ENCODE data around the gene HDAC4.

- TF ChIP-seq POLR2AphosphoS5 (IDR thresholded peaks at IDR 0.05) (no peak), EP300 (IDR thresholded peaks at IDR 0.05) (no peak), CTCF (IDR thresholded peaks at IDR 0.05) (no peak)
Measured at GRCh38 chr2:239358062-239358754, 42.6 kb downstream of the HDAC4 start.

Measured in stomach (tissue), 4 donors.